AML-193 (cell line): ENCODE results near the gene REG1A.

Source experiments
- DNase-seq, 2 experiments: peaks; one replicate each; lab custom pipeline; 2025; lab: John Stamatoyannopoulos, UW

Gene REG1A, protein sequence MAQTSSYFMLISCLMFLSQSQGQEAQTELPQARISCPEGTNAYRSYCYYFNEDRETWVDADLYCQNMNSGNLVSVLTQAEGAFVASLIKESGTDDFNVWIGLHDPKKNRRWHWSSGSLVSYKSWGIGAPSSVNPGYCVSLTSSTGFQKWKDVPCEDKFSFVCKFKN

DNA sequence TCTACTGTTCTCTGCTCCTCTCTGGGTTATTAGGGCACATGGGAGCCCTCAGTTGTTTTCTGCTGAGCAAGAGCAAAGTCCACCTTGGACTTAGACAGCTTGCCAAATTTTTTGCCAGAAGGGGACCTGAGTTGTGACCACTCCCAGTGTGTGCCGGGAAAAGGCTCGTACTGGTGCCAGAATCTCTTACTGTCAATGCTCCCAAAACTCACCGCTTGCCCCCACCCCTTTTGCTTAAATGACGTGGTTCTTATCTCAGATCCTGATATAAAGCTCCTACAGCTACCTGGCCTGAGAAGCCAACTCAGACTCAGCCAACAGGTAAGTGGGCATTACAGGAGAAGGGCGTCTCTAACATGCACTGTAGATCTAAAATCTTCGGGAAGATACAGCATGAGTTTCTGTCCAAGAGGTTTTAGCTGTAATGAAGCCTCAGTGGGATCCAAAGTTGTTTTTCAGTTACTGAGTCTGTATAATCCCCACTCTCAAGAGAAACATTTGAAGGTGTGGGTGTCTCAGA is at the start of gene REG1A:
Gene REG1A (plus strand): TSS at position 295 of the 520 bp plus-strand sequence. CDS start 374 bp downstream, outside the sequence.
- DNase-seq, result no peak

DNA sequence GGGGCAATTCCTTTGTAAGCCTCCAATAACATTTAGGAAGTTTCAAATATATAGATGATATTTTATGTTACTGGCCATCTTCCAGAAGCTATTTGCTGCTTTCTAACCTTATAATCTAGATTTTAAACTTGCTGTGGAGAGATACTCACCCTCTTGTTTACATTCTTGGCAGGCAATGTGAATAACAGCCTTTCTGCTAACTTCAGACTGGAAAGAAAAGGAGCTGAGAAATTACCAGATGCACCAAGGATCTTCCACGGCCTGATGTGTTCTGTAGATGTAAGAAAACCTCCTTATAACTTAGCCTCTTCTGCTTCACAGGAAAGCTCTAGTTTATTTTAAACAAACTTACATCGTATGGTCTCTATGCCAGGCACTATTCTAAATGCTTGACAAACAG is 49.2 kb upstream of the REG1A start:
- DNase-seq, result no peak

DNA sequence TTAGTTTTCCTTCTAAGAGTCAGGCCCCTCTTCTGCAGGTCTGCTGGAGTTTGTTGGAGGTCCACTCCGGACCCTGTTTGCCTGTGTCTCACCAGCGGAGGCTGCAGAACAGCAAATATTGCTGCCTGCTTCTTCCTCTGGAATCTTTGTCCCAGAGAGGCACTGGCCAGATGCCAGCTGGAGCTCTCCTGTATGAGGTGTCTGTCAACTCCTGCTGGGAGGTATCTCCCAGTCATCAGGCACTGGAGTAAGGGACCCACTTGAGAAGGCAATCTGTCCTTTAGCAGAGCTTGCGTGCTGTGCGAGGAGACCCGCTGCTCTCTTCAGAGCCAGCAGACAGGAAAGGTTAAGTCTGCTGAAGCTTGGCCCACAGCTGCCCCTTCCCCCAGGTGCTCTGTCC is 37.3 kb upstream of the REG1A start:
- no peak for DNase-seq

DNA sequence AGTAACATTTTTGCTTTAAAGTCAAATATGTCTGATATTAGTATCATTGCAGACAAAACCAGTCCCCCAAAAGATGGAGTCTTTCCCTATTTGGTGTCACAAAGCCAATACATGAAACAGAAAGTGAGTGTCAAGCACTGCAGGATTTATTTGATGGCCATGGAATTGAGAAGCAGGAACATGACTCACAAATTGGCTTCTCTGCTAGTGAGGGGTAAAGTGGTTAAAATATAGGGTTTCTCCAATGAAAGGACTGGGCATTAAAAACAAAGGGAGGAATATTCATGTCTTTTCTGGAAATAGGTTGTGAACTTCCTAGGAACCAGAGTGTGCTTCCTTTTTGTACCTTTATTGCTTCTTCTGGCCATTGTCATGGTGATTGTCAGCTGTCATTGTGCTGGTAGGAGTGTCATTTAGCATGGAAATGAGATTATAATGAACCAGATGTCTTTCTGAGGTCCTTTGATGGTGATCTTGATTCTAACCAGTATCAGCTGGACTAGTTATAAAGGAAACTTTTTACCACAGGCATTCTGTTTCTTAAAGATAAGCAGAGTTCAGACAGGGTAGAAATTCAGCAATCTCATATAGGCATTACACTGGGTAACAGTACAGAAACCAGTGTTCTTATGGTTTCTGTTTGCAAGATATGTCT is 36.6 kb upstream of the REG1A start:
- no peak for DNase-seq

DNA sequence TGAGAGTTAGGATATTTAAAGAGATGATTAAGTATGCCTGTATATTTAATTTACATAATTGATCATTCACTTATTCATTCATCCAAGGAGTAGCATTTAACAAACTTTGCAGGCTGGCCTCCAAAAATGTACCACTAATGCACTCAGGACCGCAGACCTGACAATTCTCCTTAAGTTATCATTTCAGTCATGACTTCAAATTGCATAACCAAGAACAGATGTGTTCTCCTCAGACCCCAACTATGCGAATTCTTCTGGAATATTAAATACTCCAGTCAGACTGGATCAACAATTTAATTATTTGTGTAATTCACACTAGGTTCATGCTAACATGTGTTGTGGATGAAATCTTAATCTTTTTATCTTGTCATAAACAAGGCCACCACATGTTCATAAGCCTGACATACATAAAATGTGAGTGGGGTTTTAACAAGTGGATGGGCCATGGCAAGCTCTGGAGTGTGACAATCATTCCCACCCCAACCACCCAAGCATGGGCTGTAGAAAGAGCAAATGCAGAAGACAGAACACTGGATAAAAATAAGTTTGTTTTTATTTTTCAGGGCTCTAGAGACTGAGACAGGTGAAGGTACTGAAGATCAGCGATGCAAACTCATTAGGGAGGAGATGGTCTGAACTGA is 35.7 kb upstream of the REG1A start:
- no peak for DNase-seq

DNA sequence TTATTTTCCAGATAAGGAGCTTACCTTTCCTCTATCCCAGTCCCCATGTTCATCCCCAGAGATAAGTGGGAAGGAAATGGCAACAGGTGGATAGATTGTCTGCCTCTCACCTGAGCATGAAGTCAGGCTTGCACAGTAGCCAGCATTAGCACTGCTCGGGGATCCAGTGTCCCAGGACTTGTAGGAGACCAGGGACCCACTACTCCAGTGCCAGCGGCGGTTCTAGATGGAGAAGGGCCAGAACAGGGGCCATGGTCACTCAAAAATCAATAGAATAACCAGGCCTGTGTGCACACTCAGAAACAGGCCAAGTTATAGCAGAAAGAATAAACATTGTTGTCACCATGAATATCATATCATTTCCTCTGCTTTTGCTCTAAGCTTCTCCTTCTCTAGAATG is 34.9 kb upstream of the REG1A start:
- no peak for DNase-seq

DNA sequence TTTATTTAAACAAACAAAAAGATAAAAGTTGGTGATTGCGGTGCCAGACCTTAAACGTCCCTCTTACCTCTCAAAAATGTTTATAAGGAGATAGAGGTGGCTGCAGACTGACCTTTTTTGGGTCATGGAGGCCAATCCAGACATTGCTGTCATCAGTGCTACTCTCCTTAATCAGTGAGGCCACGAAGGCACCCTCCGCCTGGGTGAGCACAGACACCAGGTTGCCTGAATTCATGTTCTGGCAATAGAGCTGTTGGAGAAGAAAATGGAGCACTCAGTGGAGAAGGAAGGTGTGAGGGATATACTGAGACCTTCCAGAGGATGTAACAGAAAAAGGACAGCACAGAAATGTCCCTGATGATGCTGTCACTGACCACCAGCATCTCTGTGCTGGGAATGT is 34.0 kb upstream of the REG1A start:
- DNase-seq, result no peak

DNA sequence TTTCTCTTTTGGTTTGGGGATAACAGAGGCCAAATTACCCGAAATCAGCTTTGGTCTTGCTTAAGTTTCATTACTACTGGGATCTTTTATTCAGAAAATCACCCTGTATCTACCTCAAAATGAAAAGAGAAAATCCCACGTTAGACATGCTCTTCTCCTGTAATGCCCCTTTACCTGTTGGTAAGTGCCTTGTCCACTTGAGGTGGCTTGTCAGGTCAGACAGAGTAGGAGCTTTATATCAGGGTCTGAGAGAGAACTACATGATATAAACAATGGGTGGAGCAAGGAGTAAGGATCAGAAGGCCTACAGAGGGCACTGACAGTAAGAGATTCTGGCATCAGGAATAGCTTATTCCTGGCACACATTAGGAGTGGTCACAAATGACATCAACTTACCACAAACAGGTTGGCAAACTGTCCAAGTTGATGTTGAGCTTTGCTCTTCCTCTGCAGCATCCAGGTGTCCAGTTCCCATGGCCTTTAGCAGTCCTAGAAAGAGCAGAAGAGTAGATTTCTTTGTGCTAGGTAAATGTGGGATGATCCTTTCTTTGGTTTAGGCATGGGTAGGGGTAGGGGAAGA is 32.4 kb upstream of the REG1A start, which contains the start of gene REG1B:
Gene REG1B (minus strand): TSS at position 209 of the 580 bp plus-strand sequence. CDS start 381 bp downstream, outside the sequence.
- DNase-seq, result no peak

DNA sequence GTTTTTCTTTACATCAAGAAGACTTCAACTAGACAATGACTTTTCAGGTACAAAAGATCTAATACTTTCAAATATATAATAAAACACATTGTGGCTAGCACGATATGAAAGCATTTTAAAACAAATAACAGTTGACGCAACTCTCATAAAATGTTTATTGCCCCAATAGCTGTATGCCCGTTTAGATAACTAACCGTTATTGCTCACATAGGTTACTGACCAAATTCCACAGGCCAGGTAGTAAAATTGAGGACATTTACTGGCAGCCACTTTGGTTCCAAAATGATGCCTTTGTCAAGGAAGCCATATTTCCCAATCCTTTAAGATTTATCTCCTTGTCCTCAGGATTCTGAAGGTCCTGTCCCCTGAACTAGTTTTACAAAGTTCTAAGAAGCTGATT is 29.6 kb upstream of the REG1A start:
- DNase-seq, result no peak

DNA sequence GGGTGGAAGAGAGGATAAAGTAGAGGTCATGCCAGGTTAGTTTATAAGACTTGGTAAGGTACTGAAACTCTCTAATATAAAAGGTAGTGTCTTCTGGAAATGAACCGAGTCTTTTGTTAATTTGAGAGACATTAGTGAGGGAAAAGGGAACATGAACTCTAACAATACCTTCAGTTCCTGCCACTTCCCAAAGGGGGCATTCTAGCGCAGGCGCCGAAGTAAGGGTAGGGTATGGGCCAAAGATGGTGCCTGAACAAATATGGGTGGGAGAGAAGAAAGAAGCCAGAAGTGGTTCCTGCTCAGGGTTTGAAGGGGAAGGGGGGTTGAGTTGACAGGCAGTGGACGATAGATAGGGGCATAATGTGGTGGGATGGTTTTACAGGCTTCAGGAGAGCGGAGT is 22.4 kb upstream of the REG1A start:
- DNase-seq, result no peak

DNA sequence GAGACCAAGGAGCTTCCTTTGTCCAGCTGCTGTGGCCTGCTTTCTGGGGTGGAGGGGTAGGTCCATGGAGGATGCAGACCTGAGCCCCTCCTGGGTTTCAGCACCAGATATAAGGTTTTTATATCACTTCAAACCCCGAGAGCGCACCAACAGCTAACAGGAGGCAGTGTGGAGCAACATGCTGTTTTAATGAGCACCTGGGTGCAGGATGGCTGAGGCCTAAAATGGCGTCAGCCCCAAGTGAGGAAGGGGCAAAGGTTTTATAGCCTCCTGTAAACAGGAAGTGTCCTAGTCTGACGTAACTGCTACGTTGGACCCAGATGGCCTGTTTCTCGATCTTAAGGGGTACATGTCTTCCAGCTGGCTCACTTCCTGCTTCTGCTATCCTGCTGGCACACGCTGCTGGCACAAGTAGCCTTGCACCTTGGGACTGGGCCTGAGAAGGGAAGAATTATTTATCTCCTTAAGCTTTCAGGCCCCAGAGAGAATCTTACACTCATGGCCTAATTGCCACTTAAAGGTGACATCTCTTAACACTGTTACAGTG is 21.1 kb upstream of the REG1A start:
- no peak for DNase-seq

DNA sequence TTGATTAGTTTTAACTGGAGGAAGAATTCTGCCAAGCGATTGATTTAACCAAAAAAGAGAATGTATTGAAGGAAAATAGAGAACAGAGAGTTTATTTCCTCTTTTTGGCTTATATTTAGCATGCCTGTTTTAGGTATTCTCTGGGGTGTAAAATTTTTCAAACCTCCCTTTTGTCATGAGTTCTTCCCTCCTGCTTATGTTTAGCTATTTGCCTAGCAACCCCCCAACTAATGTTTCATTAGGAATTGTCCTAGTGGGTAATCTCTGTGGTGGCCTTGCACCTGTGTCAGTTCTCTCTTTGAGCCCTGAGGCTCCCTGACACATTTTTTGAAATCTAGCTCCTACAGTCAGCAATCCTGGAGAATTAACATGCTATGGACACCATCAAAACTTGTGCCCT is 20.0 kb upstream of the REG1A start:
- no peak for DNase-seq

DNA sequence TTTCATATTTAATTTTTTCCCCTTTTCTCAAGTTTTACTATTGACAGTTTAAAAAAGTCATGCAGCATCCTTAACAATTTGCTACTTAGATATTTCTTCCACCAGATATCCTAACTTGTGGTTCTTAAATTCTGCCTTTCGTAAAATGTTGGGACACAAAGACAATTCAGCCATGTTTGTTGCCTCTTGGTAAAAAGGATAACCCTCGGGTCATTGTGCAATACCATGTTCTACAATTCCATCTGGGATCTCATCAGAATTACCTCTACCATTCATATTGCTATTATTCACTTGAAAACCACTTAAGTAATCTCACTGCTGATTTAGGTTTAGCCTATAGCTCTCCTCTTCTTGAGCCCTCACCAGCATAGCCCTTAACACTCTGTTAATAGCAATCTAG is 19.3 kb upstream of the REG1A start:
- no peak for DNase-seq

DNA sequence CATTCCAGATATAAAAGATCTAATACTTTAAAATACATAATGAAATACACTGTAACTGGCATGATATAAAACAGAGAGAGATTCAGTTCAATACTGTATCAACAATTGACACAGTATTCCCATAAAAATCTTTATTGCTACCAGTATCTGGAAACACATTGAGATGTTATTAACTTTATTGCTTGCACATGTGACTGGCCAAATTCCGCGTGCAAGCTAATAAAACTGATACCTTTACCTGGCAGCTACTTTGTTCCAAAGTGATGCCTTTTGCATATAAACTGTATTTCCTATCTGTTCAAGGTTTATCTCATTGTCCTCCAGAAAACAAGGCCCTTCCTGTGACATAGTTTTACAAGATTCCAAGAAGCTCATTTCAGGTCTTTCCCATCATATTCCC is 17.1 kb upstream of the REG1A start:
- DNase-seq, result no peak

DNA sequence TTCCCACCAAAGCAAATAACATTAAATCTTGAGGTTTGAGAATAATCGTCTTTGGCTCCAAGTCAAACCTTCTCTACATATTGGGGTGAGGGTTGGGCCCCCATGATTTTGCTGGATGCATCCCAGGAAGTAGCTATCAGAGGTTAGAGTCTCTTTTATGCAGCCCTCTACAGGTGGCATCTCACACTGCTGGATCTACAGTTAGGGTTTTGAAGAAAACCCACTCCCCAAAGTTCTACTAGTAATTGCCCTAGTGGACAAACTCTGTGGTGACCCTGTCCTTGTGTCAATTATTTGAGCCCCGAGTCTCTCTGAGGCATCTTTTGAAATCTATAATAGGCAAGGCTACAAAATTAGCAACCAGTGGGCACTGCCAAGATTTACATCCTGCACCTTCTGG is 15.0 kb upstream of the REG1A start:
- no peak for DNase-seq

DNA sequence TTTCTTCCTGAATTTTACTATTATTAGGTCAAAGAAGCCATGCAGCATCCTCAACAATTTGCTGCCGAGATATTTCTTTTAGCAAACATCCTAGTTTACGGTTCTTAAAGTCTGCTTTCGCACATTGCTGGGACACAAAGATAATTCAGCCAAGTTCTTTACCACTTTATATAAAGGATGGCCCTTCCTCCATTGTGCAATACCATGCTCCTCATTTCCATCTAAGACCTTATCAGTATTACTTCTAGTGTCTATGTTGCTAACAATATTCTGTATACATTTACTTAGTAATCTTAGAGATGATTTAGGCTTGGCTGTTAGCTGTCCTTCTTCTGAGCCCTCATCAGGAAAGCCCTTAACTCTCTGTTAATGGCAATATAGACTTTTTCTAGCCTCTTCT is 8.0 kb upstream of the REG1A start:
- no peak for DNase-seq

DNA sequence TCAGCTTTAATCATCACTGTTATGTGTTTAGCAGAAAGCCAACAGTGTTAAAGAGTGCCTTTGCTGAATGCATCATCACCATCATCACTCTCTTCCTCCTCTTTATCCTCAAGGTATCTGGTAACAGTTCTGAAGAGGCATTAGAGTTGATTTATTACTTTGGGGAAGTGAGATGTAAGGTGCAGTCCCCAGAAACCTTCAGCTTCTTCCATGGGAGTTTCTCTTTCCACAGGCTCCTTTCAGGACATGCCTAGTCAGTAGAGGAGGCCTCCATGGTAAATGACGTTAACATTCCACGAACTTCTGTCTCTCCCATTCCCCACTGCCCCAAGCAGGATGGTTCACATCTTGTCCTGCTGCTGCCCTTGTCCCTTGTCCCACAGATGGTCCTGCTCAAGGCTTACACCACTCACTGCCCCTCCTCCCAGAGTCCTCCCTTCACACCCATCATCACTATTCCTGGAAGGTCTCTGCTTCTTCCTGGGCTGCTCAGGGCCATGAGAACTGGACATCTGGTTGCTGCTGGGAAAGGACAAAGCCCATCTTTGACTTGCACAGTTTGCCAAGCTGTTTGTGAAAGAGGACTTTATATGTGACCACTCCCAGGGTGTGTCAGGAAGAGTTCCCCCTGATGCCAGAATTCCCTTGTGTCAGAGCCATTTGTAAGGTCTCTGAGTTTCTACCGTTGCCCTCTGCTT is 5.3 kb upstream of the REG1A start:
- no peak for DNase-seq

DNA sequence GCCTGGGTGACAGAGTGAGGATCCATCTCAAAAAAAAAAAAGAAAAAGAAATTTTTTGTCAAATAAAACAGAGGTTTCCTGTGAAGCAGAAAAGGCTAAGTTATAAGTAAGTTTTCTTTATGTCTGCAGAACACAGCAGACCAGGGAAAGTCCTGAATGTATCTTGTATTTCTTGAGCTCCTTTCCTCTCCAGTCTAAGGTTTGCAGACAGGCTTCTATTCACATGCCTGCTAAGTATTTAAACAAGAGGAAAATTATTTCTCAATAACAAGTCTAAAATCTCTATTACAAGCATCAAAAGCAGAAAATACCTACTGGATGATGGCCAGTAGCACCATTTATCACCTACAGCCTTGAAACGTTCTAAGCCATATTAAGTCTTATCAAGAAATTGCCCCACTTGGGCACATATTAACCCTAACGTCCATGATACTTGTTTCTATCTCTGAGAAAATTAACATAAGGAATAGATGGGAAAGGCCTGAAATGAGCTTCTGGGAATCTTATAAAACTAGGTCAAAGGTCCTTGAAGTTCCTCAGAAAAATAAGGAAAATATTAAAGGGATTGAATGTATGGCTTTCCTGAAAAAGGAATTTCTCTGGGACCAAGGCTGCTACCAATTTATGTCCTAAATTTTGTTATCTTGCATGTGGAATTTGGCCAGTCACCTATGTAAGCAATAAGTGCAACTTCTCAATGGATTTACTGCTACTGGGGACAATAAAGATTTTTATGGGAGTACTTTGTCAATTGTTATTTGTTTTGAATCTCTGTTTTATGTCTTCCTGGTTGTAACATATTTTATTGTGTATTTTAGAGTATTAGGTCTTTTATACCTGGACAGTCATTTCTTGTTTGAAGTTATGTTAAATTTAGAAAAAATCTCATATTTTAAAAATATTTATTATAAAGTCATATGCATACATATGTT is 3.0 kb upstream of the REG1A start:
- no peak for DNase-seq

DNA sequence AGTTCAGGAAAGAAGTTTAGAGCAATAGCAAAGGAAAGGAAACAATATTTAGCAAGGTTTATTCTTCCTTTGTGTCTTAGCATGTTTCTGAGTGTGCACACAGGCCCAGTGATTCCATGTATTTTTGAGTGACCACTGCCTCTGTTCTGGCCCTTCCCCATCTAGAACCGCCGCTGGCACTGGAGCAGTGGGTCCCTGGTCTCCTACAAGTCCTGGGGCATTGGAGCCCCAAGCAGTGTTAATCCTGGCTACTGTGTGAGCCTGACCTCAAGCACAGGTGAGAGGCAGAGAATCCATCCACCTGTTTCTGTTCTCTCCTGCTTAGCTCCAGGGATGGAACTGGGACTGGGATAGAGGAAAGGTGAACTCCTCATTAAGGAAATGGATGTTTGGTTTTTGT is 2.4 kb downstream of the REG1A start:
- no peak for DNase-seq

DNA sequence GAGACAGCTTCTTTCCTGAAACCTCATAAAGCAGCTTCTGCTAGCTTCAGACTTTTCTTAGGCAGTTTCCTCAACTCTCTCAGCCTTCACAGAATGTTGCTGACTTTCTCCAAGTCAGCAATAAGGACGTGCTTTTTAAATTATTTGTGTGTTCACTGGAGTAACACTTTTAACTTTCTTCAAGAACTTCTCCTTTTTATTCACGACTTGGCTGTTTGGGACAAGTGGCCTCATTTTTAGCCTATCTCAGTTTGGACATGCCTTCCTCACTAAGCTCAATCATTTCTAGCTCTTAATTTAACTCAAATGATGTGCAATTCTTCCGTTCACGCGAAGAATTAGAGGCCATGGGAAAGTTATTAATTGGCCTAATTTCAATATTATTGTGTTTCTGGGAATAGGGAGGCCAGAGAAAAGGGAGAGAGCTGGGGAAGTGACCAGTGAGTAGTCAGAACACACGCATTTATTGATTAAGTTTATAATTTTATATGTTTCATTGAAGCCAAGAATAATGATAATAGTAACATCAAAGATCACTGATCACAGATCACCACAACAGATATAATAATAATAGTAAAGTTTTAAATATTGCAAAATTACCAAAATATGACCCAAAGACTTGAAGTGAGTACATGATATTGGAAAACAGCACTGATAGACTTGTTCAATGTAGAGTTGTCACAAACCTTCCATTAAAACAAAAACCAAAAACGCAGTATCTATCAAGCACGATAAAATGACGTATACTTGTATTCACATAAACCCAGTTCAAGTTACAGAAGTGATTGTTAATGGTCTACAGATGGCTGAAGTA is 4.8 kb downstream of the REG1A start:
- DNase-seq, result no peak
